ENCODE data around the gene P2RY11. TPM values are rescaled to one million over a fixed set of nuclear protein-coding genes. Genes with fewer than 3 reads are reported as not detected.

P2RY11 gene
- total RNA-seq, 1 experiment from 2014 or later, result 20.7 TPM

DNA sequence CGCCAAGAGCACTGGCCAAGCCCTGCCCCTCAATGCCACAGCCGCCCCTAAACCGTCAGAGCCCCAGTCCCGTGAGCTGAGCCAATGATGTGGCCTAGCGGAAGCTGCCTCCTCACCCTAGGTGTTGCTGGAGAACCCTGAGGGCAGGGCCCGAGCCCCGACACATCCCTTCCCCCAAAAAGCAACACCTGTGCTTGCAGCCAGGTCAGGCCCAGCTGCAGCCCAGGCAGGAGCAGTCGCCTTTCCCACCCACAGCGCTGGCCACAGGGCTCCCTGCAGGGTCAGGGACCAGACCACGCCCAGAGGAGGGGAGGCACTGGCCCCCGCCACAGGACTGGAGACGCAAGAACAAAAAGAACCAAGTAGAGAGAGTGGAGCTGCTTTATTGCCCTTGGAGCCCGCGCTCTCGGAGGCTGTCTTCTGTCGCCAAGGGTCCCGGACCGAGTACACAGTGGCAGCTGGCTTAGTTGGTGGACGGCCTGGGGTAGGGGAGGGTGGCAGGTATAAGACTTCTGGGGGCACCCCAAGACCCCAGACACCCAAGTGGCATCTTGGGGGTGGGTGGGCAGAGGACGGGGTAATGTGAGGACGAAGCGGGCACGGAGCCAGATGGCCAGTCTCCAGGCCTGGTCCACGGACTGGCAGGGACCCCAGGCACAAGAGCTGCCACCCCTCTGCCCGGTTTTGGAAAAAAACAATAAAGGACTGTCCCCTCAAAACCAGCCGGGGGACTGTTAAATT is 3.3 kb downstream of the P2RY11 start:
- H3K36me3 Mint-ChIP-seq (ENCODE audit: insufficient read depth, unreplicated experiment), result peaks cover 91% of the 10 kb centered on the region
- H3K27me3 Mint-ChIP-seq (ENCODE audit: unreplicated experiment), result no peaks in the 10 kb centered on the region
- CTCF ChIA-PET, result interaction anchor here (1.4 to 1.5 kb wide), 2 partner anchors 19 to 144 kb away, joined by 3 read pairs; no protein-coding TSS in a partner anchor
- intact Hi-C loops (cut with micrococcal nuclease; ENCODE audit: unreplicated experiment), result loop anchor here (5.0 kb wide), 1 partner anchor 83 kb away; no protein-coding TSS in a partner anchor
- no peak for DNase-seq
- H3K27ac Mint-ChIP-seq (ENCODE audit: unreplicated experiment), result peak overlapping the region; percentile 36
- H3K4me3 Mint-ChIP-seq (ENCODE audit: low read depth, unreplicated experiment), result no peak overlapping the region
- no peaks in the 10 kb centered on the region for H3K9me3 Mint-ChIP-seq (ENCODE audit: low read depth, unreplicated experiment)
- TF ChIP-seq, protein P1, sequence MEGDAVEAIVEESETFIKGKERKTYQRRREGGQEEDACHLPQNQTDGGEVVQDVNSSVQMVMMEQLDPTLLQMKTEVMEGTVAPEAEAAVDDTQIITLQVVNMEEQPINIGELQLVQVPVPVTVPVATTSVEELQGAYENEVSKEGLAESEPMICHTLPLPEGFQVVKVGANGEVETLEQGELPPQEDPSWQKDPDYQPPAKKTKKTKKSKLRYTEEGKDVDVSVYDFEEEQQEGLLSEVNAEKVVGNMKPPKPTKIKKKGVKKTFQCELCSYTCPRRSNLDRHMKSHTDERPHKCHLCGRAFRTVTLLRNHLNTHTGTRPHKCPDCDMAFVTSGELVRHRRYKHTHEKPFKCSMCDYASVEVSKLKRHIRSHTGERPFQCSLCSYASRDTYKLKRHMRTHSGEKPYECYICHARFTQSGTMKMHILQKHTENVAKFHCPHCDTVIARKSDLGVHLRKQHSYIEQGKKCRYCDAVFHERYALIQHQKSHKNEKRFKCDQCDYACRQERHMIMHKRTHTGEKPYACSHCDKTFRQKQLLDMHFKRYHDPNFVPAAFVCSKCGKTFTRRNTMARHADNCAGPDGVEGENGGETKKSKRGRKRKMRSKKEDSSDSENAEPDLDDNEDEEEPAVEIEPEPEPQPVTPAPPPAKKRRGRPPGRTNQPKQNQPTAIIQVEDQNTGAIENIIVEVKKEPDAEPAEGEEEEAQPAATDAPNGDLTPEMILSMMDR (IDR thresholded peaks at IDR 0.05; ENCODE audit: unreplicated experiment), result no peak
- no TSS peak for BruUV-seq (replicated peaks)
- H3K4me1 Mint-ChIP-seq (ENCODE audit: low read depth, unreplicated experiment), result peaks cover 11% of the 10 kb centered on the region

DNA sequence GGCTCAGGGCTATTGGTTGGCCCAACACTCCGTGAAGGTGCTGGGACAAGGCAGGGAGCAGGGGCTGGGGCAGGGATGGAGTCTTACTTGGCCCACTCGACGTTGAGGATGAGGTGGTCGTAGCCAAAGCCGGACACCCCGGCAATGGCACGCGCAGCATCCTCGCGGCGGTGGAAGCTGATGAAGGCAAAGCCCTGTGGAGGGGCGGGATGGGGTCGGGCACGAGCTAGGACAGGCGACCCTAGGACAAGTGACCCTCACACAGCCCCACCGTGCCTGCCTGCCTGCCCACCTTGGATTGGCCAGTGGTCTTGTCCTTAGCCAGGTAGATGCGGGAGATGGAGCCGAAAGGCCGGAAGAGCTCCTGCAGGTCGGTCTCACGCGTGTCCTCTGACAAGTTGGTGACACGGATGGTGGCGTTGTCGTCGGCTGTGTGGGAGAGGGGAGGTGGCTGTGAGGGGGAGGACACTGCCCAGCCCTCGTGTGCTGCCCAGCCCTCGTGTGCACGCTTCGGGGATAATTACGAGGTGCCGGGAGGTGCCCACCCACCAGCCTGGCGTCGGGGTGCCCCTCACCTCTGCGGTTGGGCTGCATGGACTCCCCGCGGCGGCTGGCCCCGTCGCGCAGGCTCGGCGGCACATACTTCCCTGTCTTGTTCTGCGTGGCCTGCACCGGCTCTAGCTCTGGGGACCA is 4.0 kb downstream of the P2RY11 start:
- CTCF ChIA-PET, result interaction anchor here (1.5 kb wide), 1 partner anchor 144 kb away, joined by 3 read pairs; no protein-coding TSS in a partner anchor
- intact Hi-C loops (cut with micrococcal nuclease; ENCODE audit: unreplicated experiment), result no loop called here
- no peaks in the 10 kb centered on the region for H3K27me3 Mint-ChIP-seq (ENCODE audit: unreplicated experiment)
- no peaks in the 10 kb centered on the region for H3K9me3 Mint-ChIP-seq (ENCODE audit: low read depth, unreplicated experiment)
- peak overlapping the region; percentile 36 for H3K27ac Mint-ChIP-seq (ENCODE audit: unreplicated experiment)
- DNase-seq, result no peak
- peaks cover 4% of the 10 kb centered on the region for H3K4me1 Mint-ChIP-seq (ENCODE audit: low read depth, unreplicated experiment)
- H3K36me3 Mint-ChIP-seq (ENCODE audit: insufficient read depth, unreplicated experiment), result peaks cover 88% of the 10 kb centered on the region
- no peak overlapping the region for H3K4me3 Mint-ChIP-seq (ENCODE audit: low read depth, unreplicated experiment)
- TF ChIP-seq, protein P1 (IDR thresholded peaks at IDR 0.05; ENCODE audit: unreplicated experiment), result no peak
- BruUV-seq (replicated peaks), result no TSS peak

DNA sequence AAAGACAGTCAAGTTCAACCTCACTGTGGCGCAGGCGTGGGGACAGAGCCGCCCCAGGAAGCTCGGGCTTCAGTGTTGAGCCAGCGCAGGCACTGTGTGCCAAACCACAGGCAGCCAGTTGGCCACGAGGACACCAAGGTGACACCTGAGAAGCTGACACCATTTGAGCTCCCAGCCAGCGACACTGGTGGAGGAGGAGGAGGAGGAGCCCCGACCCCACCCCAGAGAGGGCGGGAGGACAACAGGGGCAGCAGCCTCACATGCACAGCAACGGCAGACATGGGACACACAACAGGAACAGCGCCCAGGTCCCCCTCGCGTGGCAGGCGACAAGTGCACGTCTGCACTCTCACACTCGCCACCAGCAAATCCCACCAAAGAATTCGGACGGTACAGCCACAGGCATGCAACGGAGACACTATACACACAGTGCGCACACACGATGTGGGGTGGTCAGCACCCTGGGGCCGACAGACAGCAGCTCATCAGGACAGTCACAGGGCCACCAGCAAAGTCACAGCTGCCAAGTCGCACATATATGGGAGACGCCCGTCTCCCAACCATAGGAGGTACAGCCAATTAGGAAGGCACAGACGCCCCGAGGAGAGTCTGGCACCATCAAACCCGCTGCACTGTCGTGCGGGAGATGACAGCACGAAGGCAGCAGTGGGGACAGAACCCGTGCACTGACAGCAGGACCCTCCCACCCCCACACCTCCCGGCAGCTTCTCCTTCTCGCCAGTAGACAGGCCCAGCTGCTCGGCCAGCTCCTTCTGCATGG is 4.8 kb downstream of the P2RY11 start:
- Mint-ChIP-seq H3K27me3 (ENCODE audit: unreplicated experiment) (no peaks in the 10 kb centered on the region), H3K4me1 (ENCODE audit: low read depth, unreplicated experiment) (no peaks in the 10 kb centered on the region), H3K9me3 (ENCODE audit: low read depth, unreplicated experiment) (no peaks in the 10 kb centered on the region), H3K36me3 (ENCODE audit: insufficient read depth, unreplicated experiment) (peaks cover 84% of the 10 kb centered on the region), H3K27ac (ENCODE audit: unreplicated experiment) (peak overlapping the region; percentile 38), H3K4me3 (ENCODE audit: low read depth, unreplicated experiment) (no peak overlapping the region)
- no TSS peak for BruUV-seq (replicated peaks)
- DNase-seq, result no peak
- intact Hi-C loops (cut with micrococcal nuclease; ENCODE audit: unreplicated experiment), result no loop called here
- TF ChIP-seq, protein P1 (IDR thresholded peaks at IDR 0.05; ENCODE audit: unreplicated experiment), result no peak
- CTCF ChIA-PET, result interaction anchor here (1.5 kb wide), 1 partner anchor 143 kb away, joined by 3 read pairs; no protein-coding TSS in a partner anchor

DNA sequence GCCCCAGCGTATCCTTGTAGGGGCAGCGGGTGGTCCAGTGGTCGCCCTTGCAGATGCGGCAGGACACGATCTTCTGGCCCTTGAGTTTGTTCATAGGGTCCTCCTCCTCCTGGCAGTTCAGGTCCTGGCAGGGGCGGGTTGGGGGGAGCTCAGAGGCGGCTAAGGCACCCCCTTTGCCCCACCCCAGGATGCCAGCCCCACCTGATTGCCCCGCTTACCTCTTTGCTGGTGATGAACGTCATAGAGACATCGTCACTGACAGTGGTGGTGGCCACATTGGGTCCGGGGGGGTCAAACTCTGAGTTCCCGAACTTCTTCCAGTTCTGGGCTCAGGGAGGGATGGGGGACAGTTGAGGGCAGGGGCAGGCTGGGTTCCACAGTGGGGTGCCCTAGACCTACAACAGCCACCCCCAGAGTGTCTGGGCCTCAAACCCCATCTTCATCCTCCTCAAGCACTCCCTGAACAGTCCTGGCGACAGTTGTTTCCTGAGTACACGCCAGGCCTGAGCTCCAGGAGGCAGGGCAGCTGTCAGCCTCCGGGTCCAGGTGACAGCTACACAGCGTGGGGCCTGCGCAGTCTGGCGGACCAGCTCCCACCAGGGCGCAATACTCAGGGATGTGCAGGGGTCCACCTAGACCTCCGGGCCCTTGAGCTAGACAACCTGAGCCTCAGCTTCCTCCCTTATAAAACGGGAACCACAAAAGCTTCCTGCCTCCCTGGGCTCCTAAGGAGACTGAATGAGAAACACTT is 5.5 kb downstream of the P2RY11 start:
- no TSS peak for BruUV-seq (replicated peaks)
- CTCF ChIA-PET, result no interaction called here
- no peak overlapping the region for H3K4me3 Mint-ChIP-seq (ENCODE audit: low read depth, unreplicated experiment)
- DNase-seq, result no peak
- no peaks in the 10 kb centered on the region for H3K4me1 Mint-ChIP-seq (ENCODE audit: low read depth, unreplicated experiment)
- H3K27me3 Mint-ChIP-seq (ENCODE audit: unreplicated experiment), result no peaks in the 10 kb centered on the region
- no peaks in the 10 kb centered on the region for H3K9me3 Mint-ChIP-seq (ENCODE audit: low read depth, unreplicated experiment)
- intact Hi-C loops (cut with micrococcal nuclease; ENCODE audit: unreplicated experiment), result no loop called here
- H3K36me3 Mint-ChIP-seq (ENCODE audit: insufficient read depth, unreplicated experiment), result peaks cover 78% of the 10 kb centered on the region
- H3K27ac Mint-ChIP-seq (ENCODE audit: unreplicated experiment), result peak overlapping the region; percentile 38
- TF ChIP-seq, protein P1 (IDR thresholded peaks at IDR 0.05; ENCODE audit: unreplicated experiment), result no peak

Measured in Calu3 (cell line).